ENCODE data around the gene SYNPO2L.
"Not testable (repeated sequence)": the region's sequence is repeated elsewhere in the genome, so short reads cannot be mapped to it uniquely, and the experiment has no call there.

Gene SYNPO2L

DNA sequence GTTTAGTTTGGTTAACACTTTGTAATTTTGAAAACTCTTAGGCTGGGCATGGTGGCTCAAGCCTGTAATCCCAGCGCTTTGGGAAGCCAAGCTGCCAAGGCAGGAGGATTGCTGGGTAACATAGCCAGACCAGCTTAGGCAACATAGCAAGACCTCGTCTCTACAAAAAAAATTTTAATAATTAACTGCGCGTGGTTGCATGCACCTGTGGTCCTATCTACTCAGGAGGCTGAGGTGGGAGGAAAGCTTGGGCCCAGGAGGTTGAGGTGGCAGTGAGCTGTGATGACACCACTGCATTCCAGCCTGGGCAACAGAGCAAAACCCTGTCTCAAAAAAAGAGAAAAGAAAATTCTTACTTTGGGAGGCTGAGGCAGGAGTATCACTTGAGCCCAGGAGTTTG, 32.8 kb downstream of the SYNPO2L start:
- DNase-seq (ENCODE audit: low read depth in 3 of 3, low spot score in 1 of 3) = no peak

DNA sequence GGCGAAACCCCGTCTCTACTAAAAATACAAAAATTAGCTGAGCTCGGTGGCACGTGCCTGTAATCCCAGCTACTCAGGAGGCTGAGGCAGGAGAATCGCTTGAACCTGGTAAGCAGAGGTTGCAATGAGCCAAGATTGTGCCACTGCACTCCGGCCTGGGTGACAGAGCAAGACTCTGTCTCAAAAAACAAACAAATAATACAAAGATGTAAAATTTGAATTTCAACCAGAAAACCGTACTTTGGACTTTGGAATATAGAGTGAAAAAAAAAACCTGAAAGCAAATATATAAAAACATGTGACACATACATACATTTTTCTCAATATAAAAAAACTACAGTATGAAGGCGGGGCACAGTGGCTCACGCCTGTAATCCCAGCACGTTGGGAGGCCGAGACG, 34.9 kb downstream of the SYNPO2L start:
- DNase-seq (ENCODE audit: low read depth in 3 of 3, low spot score in 1 of 3) = not testable (repeated sequence)

DNA sequence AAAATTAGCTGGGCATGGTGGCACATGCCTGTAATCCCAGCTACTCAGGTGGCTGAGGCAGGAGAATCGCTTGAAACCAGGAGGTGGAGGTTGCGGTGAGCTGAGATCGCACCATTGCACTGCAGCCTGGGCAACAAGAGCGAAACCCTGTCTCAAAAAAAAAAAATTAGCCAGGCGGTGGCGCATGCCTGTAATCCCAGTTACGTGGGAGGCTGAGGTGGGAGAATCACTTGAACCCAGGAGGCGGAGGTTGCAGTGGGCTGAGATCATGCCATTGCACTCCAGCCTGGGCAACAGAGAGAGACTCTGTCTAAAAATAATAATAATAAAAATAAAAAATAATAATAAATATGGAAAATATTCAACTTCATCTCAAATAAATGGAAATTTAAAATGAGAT, 38.7 kb downstream of the SYNPO2L start:
- not testable (repeated sequence) for DNase-seq (ENCODE audit: low read depth in 3 of 3, low spot score in 1 of 3)

DNA sequence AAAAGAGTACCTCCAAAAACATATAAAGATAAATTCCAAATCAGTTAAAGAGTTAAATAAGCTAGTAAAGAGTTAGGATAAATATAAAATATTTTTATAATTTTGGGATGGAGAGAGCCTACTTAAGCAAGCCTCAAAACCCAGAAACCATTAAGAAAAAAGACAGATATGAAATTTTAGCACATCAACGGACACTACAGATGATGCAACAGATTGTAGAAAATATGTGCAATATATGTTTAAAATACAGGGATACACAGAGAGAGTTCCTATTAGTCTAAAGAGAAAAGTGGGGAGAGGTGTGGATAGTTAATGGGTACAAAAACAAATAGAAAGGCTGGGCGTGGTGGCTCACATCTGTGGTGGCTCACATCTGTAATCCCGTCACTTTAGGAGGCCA, 41.1 kb downstream of the SYNPO2L start:
- DNase-seq (ENCODE audit: low read depth in 3 of 3, low spot score in 1 of 3) = no peak

DNA sequence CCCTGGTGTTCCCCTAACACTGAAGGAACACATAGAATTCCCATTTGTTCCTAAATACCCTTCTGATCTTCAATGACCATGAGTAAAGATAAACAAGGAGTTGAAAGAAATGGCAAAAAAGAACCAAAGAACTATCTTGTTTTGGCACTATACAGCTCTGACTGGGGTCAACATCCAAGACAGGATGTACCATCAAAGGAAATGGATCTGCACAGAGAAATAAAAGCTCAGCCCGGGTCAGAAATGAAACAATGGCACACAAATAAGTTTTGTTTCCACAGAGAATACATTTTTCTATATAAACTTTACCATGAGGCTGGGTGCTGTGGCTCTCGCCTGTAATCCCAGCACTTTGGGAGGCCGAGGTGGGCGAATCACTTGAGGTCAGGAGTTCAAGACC, 46.7 kb downstream of the SYNPO2L start:
- DNase-seq (ENCODE audit: low read depth in 3 of 3, low spot score in 1 of 3) = no peak

DNA sequence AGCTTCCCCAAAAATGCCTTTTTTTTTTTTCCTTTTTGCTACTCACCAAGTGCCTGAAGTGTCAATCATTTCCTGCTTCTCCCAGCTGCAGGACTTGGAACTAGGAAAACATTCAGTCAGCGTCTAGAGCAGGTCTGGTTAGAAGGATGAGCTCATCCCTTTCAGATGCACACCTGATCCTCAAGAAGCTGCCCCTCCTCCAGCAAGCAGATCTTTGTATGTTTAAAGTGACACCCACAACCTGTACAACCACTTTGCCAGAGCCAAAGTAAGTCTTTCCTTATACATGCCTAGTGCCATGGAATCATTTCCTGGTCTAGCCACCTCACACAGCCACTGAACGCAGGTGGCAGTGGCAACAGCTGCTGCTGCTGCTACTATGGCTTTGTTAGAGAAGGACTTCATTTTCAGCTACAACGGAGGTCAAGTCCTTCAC, 54.3 kb downstream of the SYNPO2L start:
- no peak for DNase-seq (ENCODE audit: low read depth in 3 of 3, low spot score in 1 of 3)

DNA sequence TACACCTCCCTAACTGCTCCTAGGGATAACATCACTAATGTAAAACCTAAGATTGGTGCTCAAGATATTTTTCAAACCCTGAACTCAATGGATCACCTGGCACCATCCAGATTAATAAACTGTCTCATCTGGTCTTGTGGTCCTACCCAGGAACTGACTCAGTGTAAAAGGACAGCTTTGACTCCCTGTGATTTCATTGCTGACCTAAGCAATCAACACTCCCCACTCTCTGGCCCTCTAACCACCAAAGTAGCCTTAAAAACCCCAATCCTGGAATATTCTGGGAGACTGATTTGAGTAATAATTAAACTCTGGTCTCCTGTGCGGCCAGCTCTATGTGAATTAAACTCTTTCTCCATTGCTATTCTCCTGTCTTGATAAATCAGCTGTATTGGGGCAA, 58.5 kb downstream of the SYNPO2L start:
- DNase-seq (ENCODE audit: low read depth in 3 of 3, low spot score in 1 of 3) = no peak
